Liver (tissue), 9 donors: ENCODE data around the gene CCM2. TPM values are rescaled to one million over a fixed set of nuclear protein-coding genes. Genes with fewer than 3 reads are reported as not detected.

Experiments
- DNase-seq: peaks from one replicate; pipeline ENCODE4 v3.0.0-alpha.2; 2017; ENCODE audit warnings: low spot score
- H3K27ac ChIP-seq, 2 donors: one replicate each; pipeline ENCODE4 v1.7.0; 2013; ENCODE audit warnings: inconsistent platforms in 2 of 2, low read length in 2 of 2, control low read depth in 1 of 2, low read depth in 1 of 2, mild to moderate bottlenecking in 1 of 2
- H3K27me3 ChIP-seq, 4 donors: one replicate each; pipeline versions ENCODE4 v1.6.1 to v1.7.0; 2013; ENCODE audit warnings: low read length in 3 of 4, inconsistent platforms in 1 of 4, mild to moderate bottlenecking in 1 of 4, moderate library complexity in 1 of 4; ENCODE audit not compliant: control insufficient read depth in 4 of 4, insufficient read depth in 4 of 4
- H3K36me3 ChIP-seq, 4 donors: one replicate each; pipeline versions ENCODE4 v1.6.1 to v1.7.0; 2013; ENCODE audit warnings: low read length in 3 of 4, mild to moderate bottlenecking in 3 of 4, low read depth in 1 of 4, moderate library complexity in 1 of 4; ENCODE audit not compliant: control insufficient read depth in 4 of 4, insufficient read depth in 3 of 4
- H3K4me1 ChIP-seq, 4 donors: one replicate each; pipeline versions ENCODE4 v1.6.1 to v1.7.0; 2013; ENCODE audit warnings: low read length in 3 of 4, mild to moderate bottlenecking in 3 of 4, moderate library complexity in 1 of 4; ENCODE audit not compliant: control insufficient read depth in 4 of 4, insufficient read depth in 4 of 4
- H3K4me3 ChIP-seq, 3 donors: one replicate each; pipeline versions ENCODE4 v1.6.1 to v1.7.0; 2013; ENCODE audit warnings: low read length in 3 of 3, control low read depth in 1 of 3, low read depth in 1 of 3, mild to moderate bottlenecking in 1 of 3
- H3K9ac ChIP-seq, 2 donors: one replicate each; pipeline ENCODE4 v1.7.0; 2013; ENCODE audit warnings: low read length in 2 of 2, mild to moderate bottlenecking in 2 of 2, moderate library complexity in 2 of 2, control low read depth in 1 of 2, low read depth in 1 of 2
- H3K9me3 ChIP-seq, 4 donors: one replicate each; pipeline versions ENCODE4 v1.6.1 to v1.7.0; 2013; ENCODE audit warnings: low read length in 3 of 4; ENCODE audit not compliant: control insufficient read depth in 4 of 4
- EGR1 ChIP-seq, 2 donors: IDR thresholded peaks; 2 replicates each; pipeline ENCODE4 v1.6.1; 2016 to 2018; ENCODE audit warnings: antibody characterized with exemption in 2 of 2, low read depth in 2 of 2
- FOXA1 ChIP-seq: IDR thresholded peaks from 2 replicates; pipeline ENCODE4 v1.6.1; 2016; ENCODE audit warnings: antibody characterized with exemption
- FOXA2 ChIP-seq: IDR thresholded peaks from 2 replicates; pipeline ENCODE4 v1.6.1; 2016; ENCODE audit warnings: antibody characterized with exemption
- GABPA ChIP-seq, 2 donors: IDR thresholded peaks in 1 of 2; conservative IDR thresholded peaks in 1 of 2; 2 replicates each; pipeline ENCODE4 v1.6.1; 2016; ENCODE audit warnings: antibody characterized with exemption in 2 of 2, mild to moderate bottlenecking in 1 of 2, moderate library complexity in 1 of 2
- HNF4A ChIP-seq, 2 donors: conservative IDR thresholded peaks; 2 replicates each; pipeline ENCODE4 v1.6.1; 2016; ENCODE audit warnings: antibody characterized with exemption in 2 of 2, mild to moderate bottlenecking in 2 of 2
- HNF4G ChIP-seq: IDR thresholded peaks from 2 replicates; pipeline ENCODE4 v1.6.1; 2016; ENCODE audit warnings: antibody characterized with exemption
- JUND ChIP-seq, 2 donors: IDR thresholded peaks; 2 replicates each; pipeline ENCODE4 v1.6.1; 2016; ENCODE audit warnings: antibody characterized with exemption in 2 of 2
- MAX ChIP-seq: IDR thresholded peaks from 2 replicates; pipeline ENCODE4 v1.6.1; 2016; ENCODE audit warnings: antibody characterized with exemption
- RAD21 ChIP-seq, 2 donors: IDR thresholded peaks; 2 replicates each; pipeline ENCODE4 v1.6.1; 2016; ENCODE audit warnings: antibody characterized with exemption in 2 of 2, mild to moderate bottlenecking in 2 of 2
- REST ChIP-seq: IDR thresholded peaks from 2 replicates; pipeline ENCODE4 v1.6.1; 2016; ENCODE audit warnings: antibody characterized with exemption, mild to moderate bottlenecking
- TAF1 ChIP-seq: conservative IDR thresholded peaks from 2 replicates; pipeline ENCODE4 v1.6.1; 2016; ENCODE audit warnings: antibody characterized with exemption, mild to moderate bottlenecking
- YY1 ChIP-seq: IDR thresholded peaks from 2 replicates; pipeline ENCODE4 v1.6.1; 2016; ENCODE audit warnings: antibody characterized with exemption, mild to moderate bottlenecking
- WGBS: extraction: QIAGEN DNeasy Blood & Tissue Kit; methylation state at CpG from one replicate; pipeline ENCODE4 v1.1.7; 2013; 5-methylcytosine and 5-hydroxymethylcytosine counted together
- polyA plus RNA-seq, 2 donors: library from polyadenylated mRNA; stranded (reverse) in 1 of 2; unstranded in 1 of 2; fragments of 200-250 nt in 1 of 2; fragments of >200 nt in 1 of 2; fragmentation: Nextera tagmentation in 1 of 2; extraction: Ambion mirVana in 1 of 2; gene quantifications; one replicate each; pipeline versions ENCODE4 v1.2.1 to v1.2.3, GENCODE V29; 2013 to 2015
- total RNA-seq, 2 donors: library from RNA; depleted of rRNA; stranded (reverse); fragments of >200 nt; gene quantifications; one replicate each; pipeline ENCODE4 v1.2.3, GENCODE V29; 2014
- TF ChIP-seq, protein P1 (sequence below): IDR thresholded peaks from 2 replicates; pipeline ENCODE4 v1.6.1; 2016; ENCODE audit warnings: antibody characterized with exemption
- TF ChIP-seq, protein P2 (sequence below): fragments of 150-350 bp; IDR thresholded peaks from 2 replicates; pipeline ENCODE4 v1.5.1; 2017; ENCODE audit warnings: improper control_type of control experiment, low read depth, low read length; ENCODE audit not compliant: missing input control
- donor health status: healthy.
- donor health status: healthy.
- donor health status: healthy.
- donor health status: healthy.
- donor health status: healthy.

CCM2 gene
- total and polyA plus RNA-seq, 4 donors, result 26.3 to 65.0 (median 47.5) TPM

DNA sequence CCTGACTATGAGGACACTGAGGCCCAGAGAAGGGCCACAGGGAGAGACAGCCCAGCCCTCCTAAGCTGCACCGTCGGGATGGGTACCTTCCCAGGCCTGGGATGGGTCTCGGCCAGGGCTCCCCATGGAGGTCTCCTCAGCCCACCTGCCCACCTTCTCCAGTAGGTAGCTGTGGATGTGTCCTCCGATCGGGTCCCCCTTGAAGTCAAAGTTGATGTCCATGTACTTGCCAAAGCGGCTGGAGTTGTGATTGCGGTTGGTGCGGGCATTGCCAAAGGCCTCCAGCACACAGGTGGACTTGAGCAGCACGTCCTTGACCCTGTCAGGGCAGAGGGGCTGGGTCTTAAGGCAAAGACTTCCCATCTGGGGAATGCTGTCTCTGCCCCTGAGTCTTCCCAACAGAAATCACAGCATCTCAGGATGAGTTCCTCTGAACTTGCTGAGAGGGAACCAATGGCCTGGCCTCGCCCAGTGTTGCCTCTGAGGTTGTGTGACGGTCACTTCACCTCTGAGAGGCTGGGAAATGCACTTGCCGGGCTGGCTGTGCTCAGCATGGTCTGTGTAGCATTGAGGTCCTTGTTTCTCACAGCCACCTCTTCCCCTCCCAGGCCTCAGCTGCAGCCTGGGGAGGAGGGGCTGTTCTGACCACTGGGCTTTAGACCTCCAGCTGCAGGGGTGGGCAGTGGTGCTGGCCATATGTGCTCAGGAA is 24.5 kb upstream of the CCM2 start (continued):
- TF ChIP-seq MAX (no peak), TAF1 (no peak), FOXA1 (no peak), REST (no peak), YY1 (no peak), GABPA (IDR thresholded peaks at IDR 0.05 in 1 of 2, conservative IDR thresholded peaks at IDR 0.05 in 1 of 2) (no peak), RAD21 (IDR thresholded peaks at IDR 0.05) (no peak)

- WGBS, result 94% methylated on average over 6 of the region's 6 CpGs
- Histone ChIP-seq H3K27me3 (no peaks in the 10 kb centered on the region), H3K9ac (no peak overlapping the region), H3K36me3 (peaks cover 0 to 4% (median 0%) of the 10 kb centered on the region in 4 donors), H3K27ac (no peak overlapping the region), H3K4me3 (no peak overlapping the region), H3K4me1 (no peaks in the 10 kb centered on the region), H3K9me3 (no peaks in the 10 kb centered on the region)
- TF ChIP-seq HNF4A (conservative IDR thresholded peaks at IDR 0.05) (no peak), REST (no peak), EGR1 (IDR thresholded peaks at IDR 0.05; ENCODE audit: low read depth in 2 of 2) (no peak), HNF4G (no peak), RAD21 (IDR thresholded peaks at IDR 0.05) (no peak), JUND (IDR thresholded peaks at IDR 0.05) (no peak), YY1 (no peak), FOXA2 (no peak)
- TF ChIP-seq, protein P1, sequence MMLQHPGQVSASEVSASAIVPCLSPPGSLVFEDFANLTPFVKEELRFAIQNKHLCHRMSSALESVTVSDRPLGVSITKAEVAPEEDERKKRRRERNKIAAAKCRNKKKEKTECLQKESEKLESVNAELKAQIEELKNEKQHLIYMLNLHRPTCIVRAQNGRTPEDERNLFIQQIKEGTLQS, result no peak
- TF ChIP-seq, protein P2, sequence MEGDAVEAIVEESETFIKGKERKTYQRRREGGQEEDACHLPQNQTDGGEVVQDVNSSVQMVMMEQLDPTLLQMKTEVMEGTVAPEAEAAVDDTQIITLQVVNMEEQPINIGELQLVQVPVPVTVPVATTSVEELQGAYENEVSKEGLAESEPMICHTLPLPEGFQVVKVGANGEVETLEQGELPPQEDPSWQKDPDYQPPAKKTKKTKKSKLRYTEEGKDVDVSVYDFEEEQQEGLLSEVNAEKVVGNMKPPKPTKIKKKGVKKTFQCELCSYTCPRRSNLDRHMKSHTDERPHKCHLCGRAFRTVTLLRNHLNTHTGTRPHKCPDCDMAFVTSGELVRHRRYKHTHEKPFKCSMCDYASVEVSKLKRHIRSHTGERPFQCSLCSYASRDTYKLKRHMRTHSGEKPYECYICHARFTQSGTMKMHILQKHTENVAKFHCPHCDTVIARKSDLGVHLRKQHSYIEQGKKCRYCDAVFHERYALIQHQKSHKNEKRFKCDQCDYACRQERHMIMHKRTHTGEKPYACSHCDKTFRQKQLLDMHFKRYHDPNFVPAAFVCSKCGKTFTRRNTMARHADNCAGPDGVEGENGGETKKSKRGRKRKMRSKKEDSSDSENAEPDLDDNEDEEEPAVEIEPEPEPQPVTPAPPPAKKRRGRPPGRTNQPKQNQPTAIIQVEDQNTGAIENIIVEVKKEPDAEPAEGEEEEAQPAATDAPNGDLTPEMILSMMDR, result no peak
- no peak for DNase-seq
Observed at GRCh38 chr7:44976040-44976745, 23.8 kb upstream of the CCM2 start.
